ENCODE measurements around the gene PGAM5.

DNA sequence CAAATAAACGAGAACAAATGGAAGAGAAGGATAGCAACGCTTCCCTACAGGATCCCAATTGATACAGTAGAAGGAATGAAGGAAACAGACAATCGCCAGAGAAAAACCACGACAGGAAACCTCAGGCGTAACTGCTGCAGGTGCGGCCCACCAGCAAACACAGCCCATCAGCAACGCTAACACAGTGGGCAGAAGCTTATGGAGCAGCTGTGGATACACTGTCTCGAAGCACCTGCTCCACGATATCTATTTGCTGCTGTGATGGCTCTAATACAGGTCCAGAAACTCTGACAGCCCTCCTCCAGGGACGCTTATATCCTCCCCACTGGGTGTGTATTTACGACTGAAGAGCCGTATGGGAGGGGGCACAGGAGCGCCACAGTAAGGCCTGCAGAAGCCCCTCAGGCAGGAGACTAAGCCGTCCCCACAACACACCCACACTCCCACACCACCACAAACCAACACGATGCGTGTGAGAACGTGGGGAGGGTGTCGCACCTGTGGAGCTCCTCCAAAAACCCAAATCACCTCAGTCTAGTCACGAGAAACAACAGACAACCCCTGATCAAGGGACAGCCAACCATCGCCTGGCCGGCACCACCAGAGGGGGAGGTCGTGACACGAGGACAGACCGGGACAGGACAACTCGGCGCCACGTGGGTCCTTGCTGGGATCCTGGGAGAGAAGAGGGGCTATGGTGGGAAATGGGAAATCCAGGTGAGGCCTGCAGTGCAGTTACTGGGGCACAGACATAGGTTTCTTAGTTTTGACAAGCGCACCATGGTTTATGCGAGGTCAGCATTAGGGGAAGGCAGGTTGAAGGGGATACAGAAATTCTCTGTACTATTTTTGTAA lies 47.5 kb upstream of the PGAM5 start:
- TF ChIP-seq CTCF (IDR thresholded peaks at IDR 0.05; ENCODE audit: low read depth, low read length, poor library complexity, severe bottlenecking) = no peak
- no peak for TF ChIP-seq EZH2phosphoT487 (IDR thresholded peaks at IDR 0.05; ENCODE audit: borderline replicate concordance, low read length)

All from DOHH2 (cell line).